Esophagus squamous epithelium (tissue), 5 donors: Measurements from ENCODE around the gene C1QTNF1. TPM values are rescaled to one million over a fixed set of nuclear protein-coding genes. Genes with fewer than 3 reads are reported as not detected.

Experiments
- DNase-seq: peaks from one replicate; lab custom pipeline; 2025; lab: John Stamatoyannopoulos, UW
- H3K27ac ChIP-seq, 4 donors: fragments of 200-600 bp; sonication (generic); one replicate each; pipeline ENCODE4 v1.5.1; 2016 to 2019; ENCODE audit warnings: mild to moderate bottlenecking in 1 of 4
- H3K27me3 ChIP-seq, 4 donors: fragments of 200-600 bp; sonication (generic); 1 replicate in 3 of 4; 2 replicates in 1 of 4; pipeline versions ENCODE4 v1.5.1 to v1.6.0; 2017 to 2021; ENCODE audit warnings: antibody characterized with exemption in 1 of 4
- H3K36me3 ChIP-seq, 3 donors: fragments of 200-600 bp; sonication (generic); one replicate each; pipeline ENCODE4 v1.5.1; 2016 to 2019
- H3K4me1 ChIP-seq, 3 donors: fragments of 200-600 bp; sonication (generic); one replicate each; pipeline ENCODE4 v1.5.1; 2017 to 2019
- H3K4me3 ChIP-seq, 4 donors: fragments of 200-600 bp; sonication (generic); 1 replicate in 3 of 4; 2 replicates in 1 of 4; pipeline ENCODE4 v1.5.1; 2016 to 2019; ENCODE audit warnings: mild to moderate bottlenecking in 2 of 4, moderate library complexity in 1 of 4
- H3K9me3 ChIP-seq, 3 donors: fragments of 200-600 bp; sonication (generic); one replicate each; pipeline ENCODE4 v1.5.1; 2016 to 2019
- CTCF ChIP-seq, 6 experiments: fragments of 450-650 bp in 4 of 6; fragments of 200-600 bp in 2 of 6; sonication (generic) in 2 of 6; IDR thresholded peaks; one replicate each; pipeline ENCODE4 v1.5.1; 2016 to 2019; ENCODE audit warnings: antibody characterized with exemption in 6 of 6, mild to moderate bottlenecking in 4 of 6, moderate library complexity in 4 of 6
- POLR2A ChIP-seq, 4 donors: fragments of 450-650 bp; IDR thresholded peaks; one replicate each; pipeline ENCODE4 v1.6.1; 2017; ENCODE audit warnings: antibody characterized with exemption in 4 of 4, mild to moderate bottlenecking in 4 of 4, moderate library complexity in 3 of 4
- WGBS, 2 donors: methylation state at CpG; one replicate each; pipeline ENCODE4 v1.1.5; 2018; 5-methylcytosine and 5-hydroxymethylcytosine counted together
- intact Hi-C: fragments of 100-400 bp; cut with DNase I; formaldehyde crosslinking; loops from one replicate; pipeline ENCODE4 v1.15.0; 2022
- total RNA-seq, 4 donors: library from RNA; depleted of rRNA; stranded (reverse); fragments of >200 nt; gene quantifications; one replicate each; pipeline ENCODE4 v1.1.0, GENCODE V29; 2016
- donor health status: DM: yes; HTN: yes; CAD: no.

The C1QTNF1 gene
- total RNA-seq, 4 donors from 2014 or later, result 2.7 to 20.4 (median 6.8) TPM

GRCh38 chr17:79046197-79046915 lies 22.4 kb downstream of the C1QTNF1 start:
- Histone ChIP-seq H3K36me3 (peaks cover 0 to 9% (median 0%) of the 10 kb centered on the region in 3 donors), H3K4me1 (peaks cover 0 to 39% (median 3%) of the 10 kb centered on the region in 3 donors), H3K27me3 (peaks cover 0 to 36% (median 0%) of the 10 kb centered on the region in 4 donors), H3K9me3 (no peaks in the 10 kb centered on the region), H3K4me3 (no peak overlapping the region), H3K27ac (peak overlapping the region in 3 of 4 donors; percentile 26 to 51 (median 40))
- DNase-seq, result no peak
- no peak for TF ChIP-seq CTCF (IDR thresholded peaks at IDR 0.05)
- no peak for TF ChIP-seq POLR2A (IDR thresholded peaks at IDR 0.05)
- intact Hi-C loops, result no loop called here
- 53 to 60% methylated on average over 8 to 10 of the region's 25 CpGs for WGBS, 2 donors

- no peak overlapping the region for H3K4me3 ChIP-seq
- peak overlapping the region in 3 of 4 donors; percentile 34 to 51 (median 40) for H3K27ac ChIP-seq
- H3K27me3 ChIP-seq, result peaks cover 0 to 36% (median 0%) of the 10 kb centered on the region in 4 donors
- DNase-seq, result no peak
- H3K36me3 ChIP-seq, result peaks cover 0 to 9% (median 0%) of the 10 kb centered on the region in 3 donors
- no peaks in the 10 kb centered on the region for H3K9me3 ChIP-seq
- intact Hi-C loops, result no loop called here
- WGBS, 2 donors, result 65 to 75% methylated on average over 11 to 14 of the region's 15 CpGs
- TF ChIP-seq POLR2A (IDR thresholded peaks at IDR 0.05) (no peak), CTCF (IDR thresholded peaks at IDR 0.05) (no peak)
- H3K4me1 ChIP-seq, result peaks cover 0 to 39% (median 3%) of the 10 kb centered on the region in 3 donors
Measured at GRCh38 chr17:79046916-79047280, 22.9 kb downstream of the C1QTNF1 start.

DNA sequence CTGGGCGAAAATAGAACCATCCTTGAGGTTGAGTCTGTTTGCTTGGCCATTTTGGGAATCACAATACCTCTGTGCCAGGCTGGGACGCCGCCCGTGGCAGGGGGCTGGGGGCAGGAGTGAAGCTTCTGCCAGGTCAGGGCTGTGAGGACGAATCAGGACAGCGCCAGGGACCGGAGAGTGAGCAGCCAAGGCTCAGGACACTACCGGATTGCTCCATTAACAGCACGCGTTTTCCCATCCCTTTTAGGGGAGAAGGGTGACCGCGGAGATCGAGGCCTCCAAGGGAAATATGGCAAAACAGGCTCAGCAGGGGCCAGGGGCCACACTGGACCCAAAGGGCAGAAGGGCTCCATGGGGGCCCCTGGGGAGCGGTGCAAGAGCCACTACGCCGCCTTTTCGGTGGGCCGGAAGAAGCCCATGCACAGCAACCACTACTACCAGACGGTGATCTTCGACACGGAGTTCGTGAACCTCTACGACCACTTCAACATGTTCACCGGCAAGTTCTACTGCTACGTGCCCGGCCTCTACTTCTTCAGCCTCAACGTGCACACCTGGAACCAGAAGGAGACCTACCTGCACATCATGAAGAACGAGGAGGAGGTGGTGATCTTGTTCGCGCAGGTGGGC lies 23.4 kb downstream of the C1QTNF1 start:
- intact Hi-C loops, result no loop called here
- no peak overlapping the region for H3K4me3 ChIP-seq

GRCh38 chr17:79047923-79048825 lies 24.2 kb downstream of the C1QTNF1 start:
- Histone ChIP-seq H3K4me1 (peaks cover 0 to 30% (median 0%) of the 10 kb centered on the region in 3 donors), H3K27ac (peak overlapping the region in 1 of 4 donors; percentile 34), H3K27me3 (peaks cover 0 to 36% (median 0%) of the 10 kb centered on the region in 4 donors), H3K36me3 (peaks cover 0 to 9% (median 0%) of the 10 kb centered on the region in 3 donors), H3K9me3 (no peaks in the 10 kb centered on the region), H3K4me3 (no peak overlapping the region)
- no peak for TF ChIP-seq POLR2A (IDR thresholded peaks at IDR 0.05)
- TF ChIP-seq CTCF (IDR thresholded peaks at IDR 0.05), result no peak
- no peak for DNase-seq
- intact Hi-C loops, result no loop called here
- 51 to 82% methylated on average over 10 to 15 of the region's 41 CpGs for WGBS, 2 donors

More for the DNA sequence above, 23.4 kb downstream of the C1QTNF1 start:
- H3K4me1 ChIP-seq, result peaks cover 0 to 34% (median 0%) of the 10 kb centered on the region in 3 donors
- TF ChIP-seq CTCF (IDR thresholded peaks at IDR 0.05), result no peak
- DNase-seq, result no peak
- no peaks in the 10 kb centered on the region for H3K9me3 ChIP-seq
- peak overlapping the region in 3 of 4 donors; percentile 34 to 40 (median 34) for H3K27ac ChIP-seq
- WGBS, 2 donors, result 80 to 87% methylated on average over 15 to 22 of the region's 30 CpGs
- H3K36me3 ChIP-seq, result peaks cover 0 to 9% (median 0%) of the 10 kb centered on the region in 3 donors
- H3K27me3 ChIP-seq, result peaks cover 0 to 36% (median 0%) of the 10 kb centered on the region in 4 donors
